Neural cell (in vitro differentiated cells): Measurements from ENCODE around the gene DHRS12. TPM values are rescaled to one million over a fixed set of nuclear protein-coding genes. Genes with fewer than 3 reads are reported as not detected.

ENCODE experiments used
- H2AFZ ChIP-seq: fragments of 200-600, 300-800 bp; sonication (generic), shearing (Covaris generic); 2 replicates; pipeline ENCODE4 v1.6.0; 2014; ENCODE audit warnings: low read depth, mild to moderate bottlenecking, antibody characterized with exemption, low read length, moderate library complexity
- H3F3A ChIP-seq: fragments of 200-600 bp; shearing (Covaris generic); 2 replicates; pipeline ENCODE4 v1.6.1; 2016; ENCODE audit warnings: mild to moderate bottlenecking, moderate library complexity, mixed read lengths, antibody characterized with exemption, low read length; ENCODE audit not compliant: insufficient read depth, poor library complexity, severe bottlenecking
- H3K27ac ChIP-seq: fragments of 200-600, 300-800 bp; sonication (generic), shearing (Covaris generic); 2 replicates; pipeline ENCODE4 v1.5.1; 2014; ENCODE audit warnings: mild to moderate bottlenecking, low read length, moderate library complexity
- H3K27me3 ChIP-seq: fragments of 300-800, 200-600 bp; sonication (generic), shearing (Covaris generic); 2 replicates; pipeline ENCODE4 v1.6.0; 2014; ENCODE audit warnings: mild to moderate bottlenecking, low read depth, low read length, moderate library complexity; ENCODE audit not compliant: insufficient read depth
- H3K36me3 ChIP-seq: fragments of 300-800, 200-600 bp; sonication (generic), shearing (Covaris generic); 2 replicates; pipeline ENCODE4 v1.5.1; 2014; ENCODE audit warnings: mild to moderate bottlenecking, antibody characterized with exemption, low read length, moderate library complexity; ENCODE audit not compliant: insufficient read depth
- H3K4me2 ChIP-seq: fragments of 300-800, 200-600 bp; sonication (generic), shearing (Covaris generic); 2 replicates; pipeline ENCODE4 v1.6.0; 2014; ENCODE audit warnings: mild to moderate bottlenecking, low read length
- H3K4me3 ChIP-seq: fragments of 300-800, 200-600 bp; sonication (generic), shearing (Covaris generic); 2 replicates; pipeline ENCODE4 v1.5.1; 2014; ENCODE audit warnings: mild to moderate bottlenecking, low read length, moderate library complexity
- H3K79me2 ChIP-seq: fragments of 200-600 bp; shearing (Covaris generic); replicated peaks from 2 replicates; pipeline ENCODE4 v1.6.0; 2014; ENCODE audit warnings: mild to moderate bottlenecking, low read length, moderate library complexity; ENCODE audit not compliant: insufficient read depth
- H3K9ac ChIP-seq: fragments of 300-800, 200-600 bp; sonication (generic), shearing (Covaris generic); 2 replicates; pipeline ENCODE4 v1.6.1; 2016; ENCODE audit warnings: mild to moderate bottlenecking, low read length, mixed read lengths
- H3K9me2 ChIP-seq: fragments of 200-600 bp; shearing (Covaris generic); 2 replicates; pipeline ENCODE4 v1.6.1; 2016; ENCODE audit warnings: mild to moderate bottlenecking, low read length, mixed read lengths; ENCODE audit not compliant: insufficient read depth
- H3K9me3 ChIP-seq: fragments of 200-600, 300-800 bp; sonication (generic), shearing (Covaris generic); 2 replicates; pipeline ENCODE4 v1.6.1; 2016; ENCODE audit warnings: mild to moderate bottlenecking, mixed run types, low read length, moderate library complexity, mixed read lengths
- H4K20me1 ChIP-seq: fragments of 200-600 bp; shearing (Covaris generic); 2 replicates; pipeline ENCODE4 v1.6.1; 2016; ENCODE audit warnings: mild to moderate bottlenecking, mixed run types; ENCODE audit not compliant: insufficient read depth
- EP300 ChIP-seq: fragments of 450-650 bp; conservative IDR thresholded peaks from 2 replicates; pipeline ENCODE4 v1.6.1; 2014; ENCODE audit warnings: antibody characterized with exemption, mild to moderate bottlenecking, moderate library complexity; ENCODE audit not compliant: poor library complexity, severe bottlenecking
- EZH2 ChIP-seq: fragments of 200-600, 300-800 bp; shearing (Covaris generic), sonication (generic); IDR thresholded peaks from 2 replicates; pipeline ENCODE4 v1.6.1; 2014; ENCODE audit warnings: antibody characterized with exemption, low read length, borderline replicate concordance, mild to moderate bottlenecking; ENCODE audit not compliant: insufficient read depth, poor library complexity, severe bottlenecking
- MXI1 ChIP-seq: fragments of 450-650 bp; conservative IDR thresholded peaks from 2 replicates; pipeline ENCODE4 v1.6.1; 2014; ENCODE audit warnings: antibody characterized with exemption, mild to moderate bottlenecking; ENCODE audit not compliant: poor library complexity, severe bottlenecking
- POLR2AphosphoS5 ChIP-seq: IDR thresholded peaks from 2 replicates; pipeline ENCODE4 v1.6.1; 2012
- RAD21 ChIP-seq: fragments of 450-650 bp; conservative IDR thresholded peaks from 2 replicates; pipeline ENCODE4 v1.6.1; 2014; ENCODE audit warnings: antibody characterized with exemption, mild to moderate bottlenecking, moderate library complexity
- SMC3 ChIP-seq: fragments of 450-650 bp; conservative IDR thresholded peaks from 2 replicates; pipeline ENCODE4 v1.6.1; 2014; ENCODE audit warnings: antibody characterized with exemption, mild to moderate bottlenecking, moderate library complexity; ENCODE audit not compliant: poor library complexity
- TAF1 ChIP-seq: IDR thresholded peaks from 2 replicates; pipeline ENCODE4 v1.6.1; 2012; ENCODE audit warnings: low read depth
- polyA plus RNA-seq: library from polyadenylated mRNA; depleted of rRNA; stranded (reverse); fragments of >200 nt; gene quantifications from 2 replicates; pipeline ENCODE4 v1.2.3, GENCODE V29; 2014
- TF ChIP-seq, protein P1 (sequence below): IDR thresholded peaks from 2 replicates; pipeline ENCODE4 v1.6.1; 2012; ENCODE audit warnings: borderline replicate concordance
- TF ChIP-seq, protein P2 (sequence below): fragments of 450-650 bp; IDR thresholded peaks from 2 replicates; pipeline ENCODE4 v1.5.1; 2014; ENCODE audit warnings: antibody characterized with exemption, mild to moderate bottlenecking, moderate library complexity; ENCODE audit not compliant: poor library complexity, severe bottlenecking

DHRS12 gene
- polyA plus RNA-seq, 1 donor from 2014 or later = 4.4 TPM

DNA sequence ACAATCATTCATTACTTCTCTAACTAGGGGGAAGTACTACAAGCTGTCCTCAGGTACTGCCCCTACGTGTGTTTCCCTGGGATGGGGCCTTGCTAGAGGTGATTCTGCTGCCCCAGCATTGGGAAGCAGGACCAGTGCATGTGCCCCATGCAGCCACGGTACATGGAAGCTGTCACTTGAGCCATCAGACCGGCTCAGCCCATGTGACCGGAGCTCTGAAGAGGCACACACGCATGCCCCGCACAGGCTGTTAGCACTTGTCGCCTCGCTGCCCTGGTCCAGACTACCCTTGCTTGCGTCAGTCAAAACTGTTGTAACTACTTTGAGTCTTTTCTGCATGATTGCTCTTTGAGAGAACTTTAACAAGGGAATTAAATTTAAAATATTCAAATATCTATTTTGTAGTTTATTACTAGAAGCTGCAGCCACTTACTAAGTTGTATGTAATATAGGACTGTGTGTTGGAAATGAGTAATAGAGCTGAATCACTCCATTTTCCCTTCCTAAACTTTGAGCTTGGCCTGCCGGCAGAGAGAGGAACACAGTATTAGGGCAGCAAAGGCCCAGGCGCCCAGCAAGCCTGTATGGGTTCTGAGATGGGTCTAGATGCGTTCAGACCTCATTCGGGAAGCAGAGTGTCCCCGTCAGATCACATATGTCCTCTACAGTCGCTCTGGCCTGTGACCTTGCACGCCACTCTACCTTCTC, 42.2 kb downstream of the DHRS12 start:
- Histone ChIP-seq H3K9me2 (no peaks in the 10 kb centered on the region), H3K9me3 (no peaks in the 10 kb centered on the region), H3K27ac (no peak overlapping the region), H3K36me3 (no peaks in the 10 kb centered on the region), H3F3A (no peaks in the 10 kb centered on the region), H3K9ac (no peak overlapping the region), H3K27me3 (no peaks in the 10 kb centered on the region), H3K79me2 (no peaks in the 10 kb centered on the region), H3K4me2 (no peak overlapping the region), H4K20me1 (no peaks in the 10 kb centered on the region), H3K4me3 (no peak overlapping the region), H2AFZ (no peak overlapping the region)
- no peak for TF ChIP-seq POLR2AphosphoS5
- TF ChIP-seq EZH2 = no peak
- TF ChIP-seq MXI1 = no peak
- TF ChIP-seq, protein P1, sequence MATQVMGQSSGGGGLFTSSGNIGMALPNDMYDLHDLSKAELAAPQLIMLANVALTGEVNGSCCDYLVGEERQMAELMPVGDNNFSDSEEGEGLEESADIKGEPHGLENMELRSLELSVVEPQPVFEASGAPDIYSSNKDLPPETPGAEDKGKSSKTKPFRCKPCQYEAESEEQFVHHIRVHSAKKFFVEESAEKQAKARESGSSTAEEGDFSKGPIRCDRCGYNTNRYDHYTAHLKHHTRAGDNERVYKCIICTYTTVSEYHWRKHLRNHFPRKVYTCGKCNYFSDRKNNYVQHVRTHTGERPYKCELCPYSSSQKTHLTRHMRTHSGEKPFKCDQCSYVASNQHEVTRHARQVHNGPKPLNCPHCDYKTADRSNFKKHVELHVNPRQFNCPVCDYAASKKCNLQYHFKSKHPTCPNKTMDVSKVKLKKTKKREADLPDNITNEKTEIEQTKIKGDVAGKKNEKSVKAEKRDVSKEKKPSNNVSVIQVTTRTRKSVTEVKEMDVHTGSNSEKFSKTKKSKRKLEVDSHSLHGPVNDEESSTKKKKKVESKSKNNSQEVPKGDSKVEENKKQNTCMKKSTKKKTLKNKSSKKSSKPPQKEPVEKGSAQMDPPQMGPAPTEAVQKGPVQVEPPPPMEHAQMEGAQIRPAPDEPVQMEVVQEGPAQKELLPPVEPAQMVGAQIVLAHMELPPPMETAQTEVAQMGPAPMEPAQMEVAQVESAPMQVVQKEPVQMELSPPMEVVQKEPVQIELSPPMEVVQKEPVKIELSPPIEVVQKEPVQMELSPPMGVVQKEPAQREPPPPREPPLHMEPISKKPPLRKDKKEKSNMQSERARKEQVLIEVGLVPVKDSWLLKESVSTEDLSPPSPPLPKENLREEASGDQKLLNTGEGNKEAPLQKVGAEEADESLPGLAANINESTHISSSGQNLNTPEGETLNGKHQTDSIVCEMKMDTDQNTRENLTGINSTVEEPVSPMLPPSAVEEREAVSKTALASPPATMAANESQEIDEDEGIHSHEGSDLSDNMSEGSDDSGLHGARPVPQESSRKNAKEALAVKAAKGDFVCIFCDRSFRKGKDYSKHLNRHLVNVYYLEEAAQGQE = no peak
- TF ChIP-seq TAF1 = no peak
- no peak for TF ChIP-seq RAD21
- no peak for TF ChIP-seq SMC3
- no peak for TF ChIP-seq EP300
- TF ChIP-seq, protein P2, sequence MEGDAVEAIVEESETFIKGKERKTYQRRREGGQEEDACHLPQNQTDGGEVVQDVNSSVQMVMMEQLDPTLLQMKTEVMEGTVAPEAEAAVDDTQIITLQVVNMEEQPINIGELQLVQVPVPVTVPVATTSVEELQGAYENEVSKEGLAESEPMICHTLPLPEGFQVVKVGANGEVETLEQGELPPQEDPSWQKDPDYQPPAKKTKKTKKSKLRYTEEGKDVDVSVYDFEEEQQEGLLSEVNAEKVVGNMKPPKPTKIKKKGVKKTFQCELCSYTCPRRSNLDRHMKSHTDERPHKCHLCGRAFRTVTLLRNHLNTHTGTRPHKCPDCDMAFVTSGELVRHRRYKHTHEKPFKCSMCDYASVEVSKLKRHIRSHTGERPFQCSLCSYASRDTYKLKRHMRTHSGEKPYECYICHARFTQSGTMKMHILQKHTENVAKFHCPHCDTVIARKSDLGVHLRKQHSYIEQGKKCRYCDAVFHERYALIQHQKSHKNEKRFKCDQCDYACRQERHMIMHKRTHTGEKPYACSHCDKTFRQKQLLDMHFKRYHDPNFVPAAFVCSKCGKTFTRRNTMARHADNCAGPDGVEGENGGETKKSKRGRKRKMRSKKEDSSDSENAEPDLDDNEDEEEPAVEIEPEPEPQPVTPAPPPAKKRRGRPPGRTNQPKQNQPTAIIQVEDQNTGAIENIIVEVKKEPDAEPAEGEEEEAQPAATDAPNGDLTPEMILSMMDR = no peak

- H3K27ac ChIP-seq = no peak overlapping the region
These were observed 43.4 kb downstream of the DHRS12 start for GRCh38 chr13:51760592-51760991.

More at GRCh38 chr13:51760592-51760991, 43.4 kb downstream of the DHRS12 start:
- Histone ChIP-seq H3K9ac (no peak overlapping the region), H3K4me2 (no peak overlapping the region), H3K36me3 (peaks cover 7% of the 10 kb centered on the region), H3K79me2 (no peaks in the 10 kb centered on the region), H3K9me2 (no peaks in the 10 kb centered on the region), H3K27me3 (no peaks in the 10 kb centered on the region), H4K20me1 (no peaks in the 10 kb centered on the region), H3F3A (no peaks in the 10 kb centered on the region), H3K4me3 (no peak overlapping the region), H3K9me3 (no peaks in the 10 kb centered on the region), H2AFZ (no peak overlapping the region)
- no peak for TF ChIP-seq SMC3
